ENCODE measurements around the gene YY1AP1. TPM values are rescaled to one million over a fixed set of nuclear protein-coding genes. Genes with fewer than 3 reads are reported as not detected.
"Not testable (repeated sequence)": the region's sequence is repeated elsewhere in the genome, so short reads cannot be mapped to it uniquely, and the experiment has no call there.

YY1AP1 gene
- total RNA-seq, 1 experiment from 2014 or later = 48.2 TPM

DNA sequence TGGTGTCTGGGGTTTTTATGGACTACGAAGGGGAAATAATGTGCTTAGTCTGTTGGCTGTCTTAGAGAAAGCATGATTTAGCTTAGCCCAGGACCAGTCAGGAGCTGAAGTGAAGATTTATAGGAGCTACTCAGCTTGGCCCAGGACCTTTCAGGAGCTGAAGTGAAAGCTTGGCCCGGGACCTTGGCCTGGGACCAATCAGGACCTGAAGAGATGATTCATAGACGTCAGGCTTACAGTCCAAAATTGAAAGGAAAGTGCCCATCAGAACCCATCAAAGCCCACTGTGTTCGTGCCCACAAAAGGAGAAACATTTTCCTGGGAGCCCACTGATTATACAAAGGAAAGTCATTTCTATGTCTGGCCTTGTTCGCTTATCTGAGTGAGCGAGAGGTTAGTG is 42.9 kb downstream of the YY1AP1 start:
- DNase-seq (ENCODE audit: low spot score) = no peak

DNA sequence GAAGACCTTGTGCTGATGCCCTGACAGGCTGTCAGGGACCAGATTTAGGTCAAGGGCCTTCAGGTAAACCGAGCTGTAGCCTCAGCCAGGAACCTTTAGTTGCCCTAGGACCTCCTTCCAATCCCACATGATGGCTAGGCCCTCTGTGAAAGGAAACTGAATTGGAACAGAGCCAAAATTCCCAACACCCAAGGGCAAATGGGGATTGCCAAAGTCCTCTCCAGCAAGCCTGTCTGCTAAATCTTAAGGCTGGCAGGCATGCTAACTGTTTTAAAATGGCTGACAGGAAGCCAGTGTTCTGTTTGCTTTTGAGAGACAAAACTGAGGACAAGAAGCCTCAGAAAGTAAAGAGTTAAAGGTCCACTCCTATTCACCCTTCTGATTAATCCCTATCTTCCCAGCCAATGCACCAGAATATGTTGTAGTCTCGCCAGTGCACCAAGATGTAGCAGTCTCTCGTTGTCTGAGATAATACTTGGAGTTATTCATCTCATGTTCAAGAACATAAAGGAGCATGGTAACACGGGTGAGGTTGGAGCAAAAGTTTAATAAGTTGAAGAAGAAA is 43.5 kb downstream of the YY1AP1 start:
- no peak for DNase-seq (ENCODE audit: low spot score)

DNA sequence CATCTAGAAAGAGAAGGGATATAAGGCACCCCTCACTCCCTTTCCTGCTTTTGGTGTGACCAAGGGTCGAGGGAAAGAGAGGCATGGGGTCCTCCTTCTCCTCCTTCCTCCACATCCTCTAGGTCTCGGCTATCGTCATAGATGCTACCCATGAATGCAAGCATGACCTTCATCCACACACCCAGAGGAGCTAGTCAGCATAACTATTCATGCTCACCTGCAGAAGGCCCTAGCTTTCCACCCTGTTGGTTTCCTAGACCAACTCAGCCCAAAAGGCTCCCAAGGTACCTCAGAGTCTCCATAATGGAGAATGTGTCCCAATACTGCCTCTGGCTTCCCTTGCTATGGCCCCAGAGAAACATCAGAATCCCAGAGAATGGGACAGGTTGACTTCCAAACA is 45.3 kb downstream of the YY1AP1 start:
- no peak for DNase-seq (ENCODE audit: low spot score)

DNA sequence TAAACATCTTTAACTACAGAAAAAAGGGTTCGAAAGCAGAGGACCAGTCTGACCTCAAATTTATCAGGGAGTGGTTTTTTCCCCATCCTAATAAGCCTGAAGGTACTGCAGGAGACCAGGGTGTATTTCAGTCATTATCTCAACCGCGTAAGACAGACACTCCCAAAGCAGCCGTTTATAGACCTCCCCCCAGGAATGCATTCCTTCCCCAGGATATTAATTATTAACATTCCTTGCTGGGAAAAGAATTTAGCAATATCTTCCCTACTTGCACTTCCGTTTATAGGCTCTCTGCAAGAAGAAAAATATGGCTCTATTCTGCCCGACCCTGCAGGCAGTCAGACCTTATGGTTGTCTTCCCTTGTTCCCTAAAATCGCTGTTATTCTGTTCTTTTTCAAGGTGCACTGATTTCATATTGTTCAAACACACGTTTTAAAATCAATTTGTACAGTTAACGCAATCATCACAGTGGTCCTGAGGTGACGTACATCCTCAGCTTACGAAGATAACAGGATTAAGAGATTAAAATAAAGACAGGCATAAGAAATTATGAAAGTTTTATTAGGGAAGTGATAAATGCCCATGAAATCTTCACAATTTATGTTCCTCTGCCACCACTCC is 45.9 kb downstream of the YY1AP1 start:
- DNase-seq (ENCODE audit: low spot score) = not testable (repeated sequence)

DNA sequence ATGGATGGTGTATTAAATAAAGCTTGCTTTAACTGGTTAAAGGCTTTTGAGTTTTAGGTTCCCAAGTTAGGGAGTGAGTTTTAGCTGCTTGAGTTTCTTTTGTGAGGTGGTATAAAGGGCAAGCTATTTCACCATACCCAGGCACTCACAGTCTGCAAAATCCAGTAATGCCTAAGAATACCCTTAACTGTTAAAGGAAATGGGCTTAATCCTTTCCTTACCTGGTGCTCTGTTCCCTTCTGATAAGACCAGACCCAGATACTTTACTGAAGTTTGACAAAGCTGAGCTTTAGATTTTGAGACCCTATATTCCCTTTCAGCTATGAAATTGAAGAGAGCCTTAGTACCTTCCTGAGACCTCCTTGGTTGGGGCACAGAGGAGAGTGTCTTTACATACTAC is 48.2 kb downstream of the YY1AP1 start:
- no peak for DNase-seq (ENCODE audit: low spot score)

DNA sequence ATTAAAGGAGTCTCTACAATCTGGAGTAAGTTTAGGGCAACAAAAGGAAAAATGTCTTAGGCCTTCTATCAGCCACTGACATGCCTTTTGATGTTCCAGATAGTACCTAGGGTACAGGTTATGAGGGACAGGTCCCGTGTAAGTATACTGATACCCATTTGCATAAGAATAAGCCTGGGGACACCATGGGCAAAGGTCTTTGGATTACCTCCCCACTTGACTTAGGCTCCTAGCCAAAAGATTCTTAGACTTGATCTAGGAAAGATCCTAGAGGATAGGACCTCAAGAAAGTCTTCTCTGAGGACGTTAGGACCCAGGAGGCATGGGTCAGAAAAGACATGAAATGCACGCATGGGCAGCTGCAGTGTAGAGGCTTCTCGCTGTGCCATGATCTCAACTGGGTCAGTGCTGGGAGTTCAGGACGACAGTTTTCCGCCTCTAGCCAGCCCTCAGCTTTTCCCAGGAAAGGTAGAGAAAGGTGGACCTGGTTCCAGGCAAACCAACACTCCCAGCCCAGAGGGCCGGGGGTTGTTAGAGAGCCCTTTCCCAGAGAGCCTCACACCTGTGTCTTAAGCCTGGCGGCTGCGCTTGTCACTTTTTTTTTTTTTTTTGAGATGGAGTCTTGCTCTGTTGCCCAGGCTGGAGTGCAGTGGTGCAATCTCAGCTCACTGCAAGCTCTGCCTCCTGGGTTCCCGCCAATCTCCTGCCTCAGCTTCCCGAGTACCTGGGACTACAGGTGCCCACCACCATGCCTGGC is 52.0 kb downstream of the YY1AP1 start:
- DNase-seq (ENCODE audit: low spot score) = no peak

DNA sequence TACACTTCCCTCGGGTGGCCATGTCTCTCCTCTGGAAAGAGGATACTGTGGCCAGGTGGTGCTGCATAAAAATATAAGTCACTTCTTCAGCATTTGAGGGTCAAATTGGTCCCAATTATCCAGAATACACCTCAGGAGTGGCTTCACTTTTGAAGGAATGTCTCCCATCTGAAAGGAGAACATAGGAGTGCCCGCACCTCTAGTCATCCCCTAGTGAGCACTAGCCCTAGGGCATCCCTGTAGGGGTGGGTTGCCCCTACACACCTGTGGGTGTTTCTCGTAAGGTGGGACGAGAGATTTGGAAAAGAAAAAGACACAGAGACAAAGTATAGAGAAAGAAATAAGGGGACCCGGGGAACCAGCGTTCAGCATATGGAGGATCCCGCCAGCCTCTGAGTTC is 62.1 kb downstream of the YY1AP1 start:
- not testable (repeated sequence) for DNase-seq (ENCODE audit: low spot score)

DNA sequence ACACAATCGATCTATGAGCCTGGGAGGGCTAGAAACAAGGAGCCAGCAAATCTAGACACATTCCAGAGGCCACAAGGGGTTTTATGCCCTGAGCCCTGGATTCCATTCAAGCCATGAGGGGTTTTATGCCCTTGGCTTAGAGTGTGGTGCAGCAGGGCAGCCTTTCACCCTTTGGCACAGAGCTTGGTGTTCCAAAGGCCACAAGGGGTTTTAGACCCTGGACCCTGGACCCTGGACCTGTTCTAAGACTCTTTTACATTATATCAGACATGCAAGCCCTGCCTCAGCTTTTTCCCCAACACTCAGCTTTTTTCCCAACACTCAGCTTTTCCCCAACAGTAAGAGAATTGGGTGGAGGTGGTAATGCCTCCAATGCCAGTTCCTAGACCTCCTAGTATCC is 65.2 kb downstream of the YY1AP1 start:
- DNase-seq (ENCODE audit: low spot score) = no peak

DNA sequence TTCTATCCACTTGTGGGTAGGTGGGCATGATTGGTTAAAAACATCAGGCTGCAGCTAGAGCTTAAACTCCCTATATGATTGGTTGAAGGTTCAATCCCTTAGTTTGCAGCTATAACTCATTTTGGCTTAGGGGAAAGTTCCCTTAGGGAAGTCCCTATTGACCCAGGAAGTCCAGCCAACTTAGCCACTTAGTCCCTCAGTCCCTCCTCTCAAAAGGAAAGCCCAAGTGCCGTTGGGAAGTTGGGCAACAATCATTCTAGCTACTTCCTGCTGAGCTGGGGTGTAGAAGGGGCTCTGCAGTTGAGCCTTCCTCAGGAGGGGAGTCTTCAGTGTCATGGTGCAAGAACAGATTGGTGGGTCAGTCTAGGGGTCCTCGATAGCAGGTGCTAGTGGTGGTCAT is 66.4 kb downstream of the YY1AP1 start:
- no peak for DNase-seq (ENCODE audit: low spot score)

DNA sequence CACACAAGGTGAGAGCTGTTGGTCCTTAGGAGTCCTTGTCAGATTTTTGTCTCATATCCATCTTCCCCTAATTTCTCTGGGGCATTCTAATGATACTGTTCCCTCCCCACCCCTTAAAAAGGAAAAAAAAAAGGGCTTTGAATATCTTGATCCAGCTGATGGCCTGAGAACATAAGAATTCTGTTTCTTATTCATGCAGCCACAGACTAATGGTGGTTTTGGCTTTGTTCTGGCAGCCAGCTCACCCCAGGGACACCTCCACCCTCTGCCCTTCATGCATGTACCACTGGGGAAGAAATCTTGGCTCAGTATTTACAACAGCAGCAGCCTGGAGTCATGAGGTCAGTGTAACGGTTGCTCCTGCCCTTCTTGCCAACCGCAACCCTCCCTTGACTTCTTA is 75.3 kb downstream of the YY1AP1 start:
- DNase-seq (ENCODE audit: low spot score) = not testable (repeated sequence)

DNA sequence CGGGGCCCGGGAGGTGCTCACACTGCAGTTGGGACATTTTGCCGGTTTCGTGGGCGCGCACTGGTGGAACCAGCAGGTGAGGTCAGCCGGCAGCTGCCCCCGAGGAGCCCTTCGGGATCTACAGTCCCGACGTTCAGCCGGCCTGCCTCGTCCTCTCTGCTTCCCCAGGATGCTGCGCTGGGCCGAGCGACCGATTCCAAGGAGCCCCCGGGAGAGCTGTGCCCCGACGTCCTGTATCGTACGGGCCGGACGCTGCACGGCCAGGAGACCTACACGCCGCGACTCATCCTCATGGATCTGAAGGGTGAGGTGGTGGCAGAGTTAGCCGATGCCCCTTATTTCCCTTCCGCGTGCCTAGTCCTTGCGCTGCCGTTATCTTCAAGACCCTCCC is 78.3 kb downstream of the YY1AP1 start:
- DNase-seq (ENCODE audit: low spot score) = not testable (repeated sequence)

DNA sequence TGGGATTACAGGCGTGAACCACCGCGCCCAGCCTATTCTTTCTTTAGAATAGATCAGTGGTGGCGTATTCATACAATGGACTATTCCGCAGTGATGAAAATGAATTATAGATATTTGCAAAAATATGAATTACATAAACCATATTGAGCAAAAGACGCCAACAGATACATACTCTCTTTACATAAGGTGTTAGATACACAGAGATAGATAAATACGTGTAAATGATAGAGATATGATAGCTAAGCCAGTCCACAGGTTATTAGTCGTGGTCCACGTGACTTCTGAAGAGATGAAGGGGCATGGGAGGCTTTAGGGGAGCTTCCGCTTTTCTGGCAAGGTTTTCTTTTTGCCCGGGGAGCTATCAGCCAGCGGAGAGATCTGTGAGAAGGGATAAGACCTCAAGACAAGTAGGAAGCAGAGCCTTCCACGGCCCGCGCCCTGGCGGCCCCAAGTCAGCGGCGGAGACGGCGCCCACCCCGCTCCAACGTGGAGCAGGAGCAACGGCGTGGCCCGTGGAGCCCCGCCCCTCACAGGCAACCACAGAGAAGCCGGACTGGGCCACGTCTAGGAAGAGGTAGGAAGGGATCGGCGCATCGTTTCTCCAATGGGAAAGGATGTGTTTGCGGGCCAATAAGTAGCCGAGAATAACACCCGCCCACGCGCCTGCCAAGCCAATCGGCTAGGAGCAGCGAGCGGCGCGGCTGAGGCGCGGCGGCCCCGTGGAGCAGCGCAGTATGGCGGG is 78.9 kb downstream of the YY1AP1 start, which contains the start of gene MSTO1:
TSS of gene MSTO1 (plus strand) at position 704 of the 742 bp plus-strand sequence. CDS start at position 735, 31 bp downstream.
- peak; percentile 100 for DNase-seq (ENCODE audit: low spot score)

Other genes with a start within 250 kb of the YY1AP1 start
- gene ASH1L, start 126.0 kb downstream of the YY1AP1 start, total RNA-seq (2014; rRNA removed; shearing (Covaris generic)) = 20.1 and 26.8 TPM in 2 replicates
- 34.3 and 42.7 TPM in 2 replicates for gene MSTO1, start 78.6 kb downstream of the YY1AP1 start, total RNA-seq (2014; rRNA removed; shearing (Covaris generic))
- 117 and 160 TPM in 2 replicates for gene DAP3, start 317 bp upstream of the YY1AP1 start, total RNA-seq (2014; rRNA removed; shearing (Covaris generic))
- gene GON4L, start 168.4 kb upstream of the YY1AP1 start, total RNA-seq (2014; rRNA removed; shearing (Covaris generic)) = 26.9 and 29.6 TPM in 2 replicates
- gene SYT11, start 170.8 kb upstream of the YY1AP1 start, total RNA-seq (2014; rRNA removed; shearing (Covaris generic)) = 63.9 and 64.5 TPM in 2 replicates
- 65.1 and 81.9 TPM in 2 replicates for gene RIT1, start 222.6 kb upstream of the YY1AP1 start, total RNA-seq (2014; rRNA removed; shearing (Covaris generic))
- 52.3 and 53.9 TPM in 2 replicates for gene KHDC4, start 245.6 kb upstream of the YY1AP1 start, total RNA-seq (2014; rRNA removed; shearing (Covaris generic))